ENCODE data around the gene CDKN2B-AS1.

Gene CDKN2B-AS1

GRCh38 chr9:22154064-22154463 is 159.5 kb downstream of the CDKN2B-AS1 start:
- DNase-seq (ENCODE audit: low read depth in 2 of 2), result no peak

GRCh38 chr9:22156586-22156985 is 162.0 kb downstream of the CDKN2B-AS1 start:
- DNase-seq (ENCODE audit: low read depth in 2 of 2), result no peak

- no peak for DNase-seq (ENCODE audit: low read depth in 2 of 2)
Observed at GRCh38 chr9:22157276-22157675, 162.7 kb downstream of the CDKN2B-AS1 start.

- DNase-seq (ENCODE audit: low read depth in 2 of 2), result no peak
Observed at GRCh38 chr9:22157828-22158227, 163.2 kb downstream of the CDKN2B-AS1 start.

GRCh38 chr9:22158271-22158670 is 163.7 kb downstream of the CDKN2B-AS1 start:
- DNase-seq (ENCODE audit: low read depth in 2 of 2), result no peak

- no peak for DNase-seq (ENCODE audit: low read depth in 2 of 2)
Observed at GRCh38 chr9:22158927-22159346, 164.3 kb downstream of the CDKN2B-AS1 start.

GRCh38 chr9:22159586-22159985 is 165.0 kb downstream of the CDKN2B-AS1 start:
- no peak for DNase-seq (ENCODE audit: low read depth in 2 of 2)

GRCh38 chr9:22160221-22160620 is 165.6 kb downstream of the CDKN2B-AS1 start:
- no peak for DNase-seq (ENCODE audit: low read depth in 2 of 2)

GRCh38 chr9:22165144-22165543 is 170.6 kb downstream of the CDKN2B-AS1 start:
- no peak for DNase-seq (ENCODE audit: low read depth in 2 of 2)

GRCh38 chr9:22169243-22169642 is 174.7 kb downstream of the CDKN2B-AS1 start:
- no peak for DNase-seq (ENCODE audit: low read depth in 2 of 2)

GRCh38 chr9:22169727-22170503 is 175.3 kb downstream of the CDKN2B-AS1 start:
- no peak for DNase-seq (ENCODE audit: low read depth in 2 of 2)

Measured in stimulated activated CD8-positive, alpha-beta memory T cell treated with anti-CD3 and anti-CD28 coated beads, Interleukin-2, amount 100 ng/mL, for 1 hour (primary cell).